Glutamatergic neuron (in vitro differentiated cells): ENCODE results near the gene MLPH. TPM values are rescaled to one million over a fixed set of nuclear protein-coding genes. Genes with fewer than 3 reads are reported as not detected.

Source experiments
- DNase-seq: peaks from one replicate; pipeline ENCODE4 v3.0.0; 2022
- H3K27ac Mint-ChIP-seq: one replicate; pipeline ENCODE4 v1.8.0; 2020; ENCODE audit warnings: mild to moderate bottlenecking, mixed read lengths, inconsistent platforms; ENCODE audit not compliant: unreplicated experiment
- H3K27me3 Mint-ChIP-seq: one replicate; pipeline ENCODE4 v1.8.0; 2020; ENCODE audit warnings: mild to moderate bottlenecking, moderate library complexity, mixed read lengths, inconsistent platforms; ENCODE audit not compliant: unreplicated experiment
- H3K36me3 Mint-ChIP-seq: one replicate; pipeline ENCODE4 v1.8.0; 2020; ENCODE audit warnings: mild to moderate bottlenecking, mixed read lengths, inconsistent platforms; ENCODE audit not compliant: unreplicated experiment
- H3K4me1 Mint-ChIP-seq: one replicate; pipeline ENCODE4 v1.8.0; 2020; ENCODE audit warnings: mild to moderate bottlenecking, low read depth, mixed read lengths, inconsistent platforms; ENCODE audit not compliant: unreplicated experiment
- H3K4me3 Mint-ChIP-seq: one replicate; pipeline ENCODE4 v1.8.0; 2020; ENCODE audit warnings: mild to moderate bottlenecking, mixed read lengths, inconsistent platforms; ENCODE audit not compliant: unreplicated experiment
- H3K9me3 Mint-ChIP-seq: one replicate; pipeline ENCODE4 v1.8.0; 2020; ENCODE audit warnings: mild to moderate bottlenecking, moderate library complexity, mixed read lengths, inconsistent platforms; ENCODE audit not compliant: unreplicated experiment
- CTCF ChIP-seq: fragments of 200-600 bp; sonication (generic); IDR thresholded peaks from one replicate; pipeline ENCODE4 v1.5.0; 2021; ENCODE audit not compliant: partially characterized antibody, unreplicated experiment
- total RNA-seq: library from RNA; stranded (reverse); fragmentation: NEBNext Ultra II Directional; extraction: Animal tissue kit (Norgen Biotek cat#: 25700); gene quantifications from one replicate; pipeline ENCODE4 v1.2.1, GENCODE V29; 2021; ENCODE audit not compliant: unreplicated experiment

MLPH gene
- total RNA-seq, 1 donor from 2014 or later, result 4.3 TPM

GRCh38 chr2:237488295-237488694 lies 1.2 kb downstream of the MLPH start:
- Mint-ChIP-seq H3K27ac (no peak overlapping the region), H3K27me3 (peaks cover 3% of the 10 kb centered on the region), H3K4me3 (peak overlapping the region; percentile 61), H3K36me3 (peaks cover 22% of the 10 kb centered on the region), H3K9me3 (peaks cover 9% of the 10 kb centered on the region), H3K4me1 (peaks cover 4% of the 10 kb centered on the region)
- DNase-seq, result peak; percentile 40
- TF ChIP-seq CTCF, result no peak

GRCh38 chr2:237488901-237489860 lies 2.1 kb downstream of the MLPH start:
- peaks cover 4% of the 10 kb centered on the region for H3K4me1 Mint-ChIP-seq
- no peak for TF ChIP-seq CTCF
- H3K27ac Mint-ChIP-seq, result no peak overlapping the region
- peaks cover 3% of the 10 kb centered on the region for H3K27me3 Mint-ChIP-seq
- H3K36me3 Mint-ChIP-seq, result peaks cover 28% of the 10 kb centered on the region
- H3K4me3 Mint-ChIP-seq, result no peak overlapping the region
- DNase-seq, result no peak
- H3K9me3 Mint-ChIP-seq, result peaks cover 11% of the 10 kb centered on the region

GRCh38 chr2:237490009-237490711 lies 3.1 kb downstream of the MLPH start:
- Mint-ChIP-seq H3K4me1 (peaks cover 4% of the 10 kb centered on the region), H3K27me3 (peaks cover 4% of the 10 kb centered on the region), H3K36me3 (peaks cover 28% of the 10 kb centered on the region), H3K9me3 (peaks cover 11% of the 10 kb centered on the region), H3K4me3 (no peak overlapping the region), H3K27ac (no peak overlapping the region)
- TF ChIP-seq CTCF, result no peak
- DNase-seq, result no peak

GRCh38 chr2:237490795-237491194 lies 3.7 kb downstream of the MLPH start:
- Mint-ChIP-seq H3K4me3 (no peak overlapping the region), H3K27me3 (peaks cover 6% of the 10 kb centered on the region), H3K4me1 (peaks cover 4% of the 10 kb centered on the region), H3K36me3 (peaks cover 28% of the 10 kb centered on the region), H3K27ac (no peak overlapping the region), H3K9me3 (peaks cover 12% of the 10 kb centered on the region)
- DNase-seq, result no peak
- TF ChIP-seq CTCF, result no peak
